Endodermal cell (in vitro differentiated cells): ENCODE measurements around the gene CECR2. TPM values are rescaled to one million over a fixed set of nuclear protein-coding genes. Genes with fewer than 3 reads are reported as not detected.
A peak's percentile ranks its signal among the peaks of the same experiment; 100 is the strongest.

Source experiments
- DNase-seq: peaks from one replicate; pipeline ENCODE4 v3.0.0-alpha.2; 2017
- H3K27ac ChIP-seq: 2 replicates; pipeline ENCODE4 v1.5.1; 2013; ENCODE audit warnings: mild to moderate bottlenecking, low read depth, low read length, moderate library complexity
- H3K27me3 ChIP-seq: 2 replicates; pipeline ENCODE4 v1.6.1; 2013; ENCODE audit warnings: mild to moderate bottlenecking, low read length, moderate library complexity; ENCODE audit not compliant: insufficient read depth, control insufficient read depth, poor library complexity, severe bottlenecking
- H3K36me3 ChIP-seq: 2 replicates; pipeline ENCODE4 v1.7.0; 2013; ENCODE audit warnings: mild to moderate bottlenecking, low read length, moderate library complexity; ENCODE audit not compliant: control insufficient read depth, insufficient read depth
- H3K4me1 ChIP-seq: one replicate; pipeline ENCODE4 v1.7.0; 2013; ENCODE audit warnings: low read length; ENCODE audit not compliant: control insufficient read depth, insufficient read depth
- H3K4me3 ChIP-seq: 2 replicates; pipeline ENCODE4 v1.5.1; 2013; ENCODE audit warnings: mild to moderate bottlenecking, low read length, moderate library complexity
- H3K9ac ChIP-seq: 2 replicates; pipeline ENCODE4 v1.6.1; 2013; ENCODE audit warnings: mild to moderate bottlenecking, low read length, moderate library complexity; ENCODE audit not compliant: poor library complexity, severe bottlenecking; ENCODE audit errors: extremely low read depth
- H3K9me3 ChIP-seq: 2 replicates; pipeline ENCODE4 v1.6.1; 2013; ENCODE audit warnings: mild to moderate bottlenecking, low read length, moderate library complexity; ENCODE audit not compliant: control insufficient read depth
- H3K27ac Mint-ChIP-seq: 2 replicates; pipeline ENCODE4 v1.8.0; 2020; ENCODE audit warnings: mixed read lengths
- H3K27me3 Mint-ChIP-seq: 2 replicates; pipeline ENCODE4 v1.8.0; 2021; ENCODE audit warnings: mild to moderate bottlenecking, mixed read lengths; ENCODE audit not compliant: insufficient read depth
- H3K36me3 Mint-ChIP-seq: 2 replicates; pipeline ENCODE4 v1.8.0; 2020; ENCODE audit warnings: low read depth, mixed read lengths
- H3K4me1 Mint-ChIP-seq: 2 replicates; pipeline ENCODE4 v1.8.0; 2020; ENCODE audit warnings: mixed read lengths
- H3K4me3 Mint-ChIP-seq: 2 replicates; pipeline ENCODE4 v1.8.0; 2020; ENCODE audit warnings: mild to moderate bottlenecking, moderate library complexity, mixed read lengths
- H3K9me3 Mint-ChIP-seq: 2 replicates; pipeline ENCODE4 v1.8.0; 2020; ENCODE audit warnings: mild to moderate bottlenecking, mixed read lengths
- WGBS, 2 experiments: methylation state at CpG; one replicate each; pipeline versions ENCODE4 v1.1.5 to v1.1.7; 2013; ENCODE audit warnings: missing lambda C conversion rate in 2 of 2, mixed read lengths in 1 of 2; ENCODE audit not compliant: insufficient coverage in 1 of 2, insufficient read length in 1 of 2; 5-methylcytosine and 5-hydroxymethylcytosine counted together
- total RNA-seq, 2 donors: library from RNA; stranded (reverse); fragmentation: NEBNext Ultra II Directional in 1 of 2; extraction: Animal tissue kit (Norgen Biotek cat#: 25700) in 1 of 2; gene quantifications; 2 replicates in 1 of 2; 3 replicates in 1 of 2; pipeline ENCODE4 v1.2.1, GENCODE V29; 2021
- TF ChIP-seq, protein P1 (sequence below): fragments of 200-600 bp; sonication (generic); conservative IDR thresholded peaks from 2 replicates; pipeline ENCODE4 v1.5.0; 2021; ENCODE audit warnings: antibody characterized with exemption, mild to moderate bottlenecking

CECR2 gene
- total RNA-seq, 2 donors from 2014 or later = 98.9 to 105 TPM

DNA sequence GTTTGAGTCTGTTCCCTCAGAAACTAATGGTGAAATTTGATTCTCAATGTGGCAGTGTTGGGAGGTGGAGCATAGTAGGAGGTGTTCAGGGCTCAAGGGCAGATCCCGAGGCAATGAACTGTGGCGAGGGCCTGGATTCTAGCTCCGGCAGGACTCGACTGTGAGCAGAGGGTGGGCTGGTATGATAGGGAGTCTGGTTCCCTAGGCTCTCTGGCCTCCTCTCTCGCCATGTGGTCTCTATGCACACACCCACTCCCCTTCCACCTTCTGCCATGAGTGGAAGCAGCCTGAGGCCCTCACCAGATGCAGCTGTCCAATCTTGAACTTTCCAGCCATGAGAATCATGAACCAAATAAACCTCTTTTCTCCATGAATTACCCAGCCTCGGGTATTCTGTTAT, 227.0 kb downstream of the CECR2 start:
- Mint-ChIP-seq H3K27me3 (no peaks in the 10 kb centered on the region), H3K4me1 (peaks cover under 1% of the 10 kb centered on the region), H3K9me3 (peaks cover 12% of the 10 kb centered on the region), H3K36me3 (peaks cover 92% of the 10 kb centered on the region), H3K27ac (peak overlapping the region; percentile 39), H3K4me3 (no peak overlapping the region)
- TF ChIP-seq, protein P1, sequence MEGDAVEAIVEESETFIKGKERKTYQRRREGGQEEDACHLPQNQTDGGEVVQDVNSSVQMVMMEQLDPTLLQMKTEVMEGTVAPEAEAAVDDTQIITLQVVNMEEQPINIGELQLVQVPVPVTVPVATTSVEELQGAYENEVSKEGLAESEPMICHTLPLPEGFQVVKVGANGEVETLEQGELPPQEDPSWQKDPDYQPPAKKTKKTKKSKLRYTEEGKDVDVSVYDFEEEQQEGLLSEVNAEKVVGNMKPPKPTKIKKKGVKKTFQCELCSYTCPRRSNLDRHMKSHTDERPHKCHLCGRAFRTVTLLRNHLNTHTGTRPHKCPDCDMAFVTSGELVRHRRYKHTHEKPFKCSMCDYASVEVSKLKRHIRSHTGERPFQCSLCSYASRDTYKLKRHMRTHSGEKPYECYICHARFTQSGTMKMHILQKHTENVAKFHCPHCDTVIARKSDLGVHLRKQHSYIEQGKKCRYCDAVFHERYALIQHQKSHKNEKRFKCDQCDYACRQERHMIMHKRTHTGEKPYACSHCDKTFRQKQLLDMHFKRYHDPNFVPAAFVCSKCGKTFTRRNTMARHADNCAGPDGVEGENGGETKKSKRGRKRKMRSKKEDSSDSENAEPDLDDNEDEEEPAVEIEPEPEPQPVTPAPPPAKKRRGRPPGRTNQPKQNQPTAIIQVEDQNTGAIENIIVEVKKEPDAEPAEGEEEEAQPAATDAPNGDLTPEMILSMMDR = no peak
- H3K27ac ChIP-seq = no peak overlapping the region
- H3K36me3 ChIP-seq = peaks cover 89% of the 10 kb centered on the region
- DNase-seq = no peak
- no peak overlapping the region for H3K4me3 ChIP-seq
- WGBS, 2 experiments = 99 to 100% methylated on average over 1 to 6 of the region's 6 CpGs
- H3K4me1 ChIP-seq = no peaks in the 10 kb centered on the region
- H3K27me3 ChIP-seq = no peaks in the 10 kb centered on the region
- H3K9ac ChIP-seq = no peak overlapping the region
- H3K9me3 ChIP-seq = peaks cover 24% of the 10 kb centered on the region

DNA sequence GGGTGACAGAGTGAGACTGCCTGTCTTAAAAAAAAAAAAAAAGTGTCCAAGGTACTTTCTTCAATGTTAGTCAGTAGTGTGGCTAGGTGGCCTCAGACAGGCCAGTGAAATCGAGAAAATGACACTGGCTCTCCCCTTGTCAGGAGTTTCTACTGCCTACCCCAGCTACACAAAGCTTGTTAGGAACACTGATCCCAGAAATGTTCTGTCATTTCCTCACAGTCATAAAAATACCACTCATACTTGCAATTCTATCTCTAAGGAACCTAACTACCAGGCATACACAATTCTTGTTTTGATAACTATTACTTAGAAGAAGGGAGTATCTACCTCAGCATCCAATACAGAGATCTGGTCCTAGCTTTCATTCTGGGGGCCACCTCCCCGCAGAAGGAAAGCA, 228.0 kb downstream of the CECR2 start:
- Histone ChIP-seq H3K36me3 (peaks cover 89% of the 10 kb centered on the region), H3K9me3 (peaks cover 24% of the 10 kb centered on the region), H3K4me3 (no peak overlapping the region), H3K27me3 (no peaks in the 10 kb centered on the region), H3K4me1 (no peaks in the 10 kb centered on the region), H3K9ac (no peak overlapping the region), H3K27ac (no peak overlapping the region)
- H3K36me3 Mint-ChIP-seq = peaks cover 88% of the 10 kb centered on the region
- no peak overlapping the region for H3K4me3 Mint-ChIP-seq
- no peak for DNase-seq
- WGBS, 2 experiments = 89 to 100% methylated on average over 1 to 2 of the region's 2 CpGs
- no peaks in the 10 kb centered on the region for H3K27me3 Mint-ChIP-seq
- TF ChIP-seq, protein P1 = no peak
- no peak overlapping the region for H3K27ac Mint-ChIP-seq
- peaks cover 12% of the 10 kb centered on the region for H3K9me3 Mint-ChIP-seq
- H3K4me1 Mint-ChIP-seq = no peaks in the 10 kb centered on the region

DNA sequence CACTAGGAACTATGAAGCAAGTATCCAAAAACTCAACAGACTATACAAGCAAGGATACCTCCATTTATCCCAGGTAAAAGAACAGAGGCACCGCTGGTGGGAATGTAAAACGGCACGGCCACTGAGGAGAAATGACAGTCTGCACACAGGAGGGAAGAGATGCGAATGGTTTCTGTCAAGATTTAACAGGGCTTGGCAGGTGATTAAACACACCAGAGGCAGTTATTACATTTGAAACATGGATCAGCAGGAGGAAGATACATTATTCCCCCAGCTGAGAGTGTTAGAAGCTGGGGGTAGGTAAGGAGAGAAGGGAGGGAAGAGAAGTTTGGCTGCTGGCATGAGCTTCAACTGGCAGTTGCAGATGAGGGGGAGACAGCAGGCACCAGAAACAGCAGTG, 229.1 kb downstream of the CECR2 start:
- peaks cover 84% of the 10 kb centered on the region for H3K36me3 Mint-ChIP-seq
- H3K27me3 Mint-ChIP-seq = no peaks in the 10 kb centered on the region
- Histone ChIP-seq H3K27ac (no peak overlapping the region), H3K9ac (no peak overlapping the region), H3K27me3 (no peaks in the 10 kb centered on the region), H3K9me3 (peaks cover 24% of the 10 kb centered on the region), H3K4me3 (no peak overlapping the region), H3K36me3 (peaks cover 89% of the 10 kb centered on the region), H3K4me1 (no peaks in the 10 kb centered on the region)
- 85 to 94% methylated on average over 4 of the region's 4 CpGs for WGBS, 2 experiments
- TF ChIP-seq, protein P1 = no peak
- no peak overlapping the region for H3K4me3 Mint-ChIP-seq
- H3K27ac Mint-ChIP-seq = no peak overlapping the region
- peaks cover 12% of the 10 kb centered on the region for H3K9me3 Mint-ChIP-seq
- DNase-seq = no peak
- no peaks in the 10 kb centered on the region for H3K4me1 Mint-ChIP-seq
